HPDE6-E6E7 (cell line): ENCODE data around the gene ZNF229.
A peak's percentile ranks its signal among the peaks of the same experiment; 100 is the strongest.
"Not testable (repeated sequence)": the region's sequence is repeated elsewhere in the genome, so short reads cannot be mapped to it uniquely, and the experiment has no call there.

ENCODE experiments used
- DNase-seq: peaks from one replicate; pipeline ENCODE4 v3.0.0; 2011; ENCODE audit warnings: missing footprints; ENCODE audit errors: extremely low spot score

Gene ZNF229

DNA sequence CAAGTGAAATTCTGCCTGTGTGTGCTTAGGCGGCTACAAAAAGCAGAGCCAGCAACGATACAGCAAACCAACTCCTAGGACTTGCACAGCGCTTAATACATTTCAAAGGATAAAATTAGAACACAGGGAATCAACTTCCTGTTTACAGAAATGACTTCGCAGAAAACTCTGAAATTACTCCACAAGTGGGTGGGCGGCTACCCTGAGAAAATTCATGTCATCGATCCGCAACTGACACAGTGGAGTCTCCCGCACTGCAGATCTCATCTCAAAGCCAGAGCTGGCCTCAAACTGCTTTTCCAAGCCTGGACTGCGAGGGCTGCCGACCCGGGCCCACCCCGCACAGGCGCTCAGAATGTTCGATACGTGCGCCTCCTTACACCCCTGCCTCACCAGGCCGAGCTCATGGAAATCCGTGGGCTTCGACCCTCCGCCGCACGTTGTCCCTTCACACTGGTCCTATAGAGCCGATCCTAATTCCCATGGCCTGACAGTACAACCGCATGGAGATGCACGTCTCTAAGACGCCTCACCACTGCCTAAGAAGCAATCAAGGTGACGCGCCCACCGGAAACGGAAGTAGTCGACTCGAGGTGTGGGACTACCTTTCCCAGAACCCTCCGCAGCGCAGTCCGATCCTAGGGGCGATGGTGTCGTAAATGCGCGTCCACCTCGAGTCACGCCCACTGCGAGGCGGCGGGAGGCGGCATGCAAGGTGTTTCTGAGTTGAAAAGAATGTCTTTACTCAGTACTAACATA, at the start of gene ZNF229:
ZNF229 (minus strand) TSS at position 557 of the 759 bp plus-strand sequence. CDS start 5,625 bp downstream, outside the sequence.
- DNase-seq, result peak; percentile 95

DNA sequence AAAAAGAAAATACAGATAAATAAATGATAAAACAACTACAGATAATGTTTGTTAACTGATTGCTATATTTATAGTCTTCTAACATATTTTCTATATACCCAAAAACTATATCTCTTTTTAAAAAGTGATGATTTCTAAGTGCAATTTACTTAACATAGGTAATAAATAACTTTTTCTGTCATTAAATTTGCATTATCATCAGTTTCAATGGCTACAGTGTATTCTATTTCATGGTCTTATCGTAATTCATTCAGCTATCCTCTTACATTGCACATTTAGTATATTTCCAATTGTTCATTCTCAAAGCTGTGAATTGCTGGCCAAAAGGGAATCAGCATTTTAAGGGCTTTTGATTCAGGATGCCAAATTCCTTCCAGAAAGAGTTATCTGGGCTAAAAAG, 48.4 kb upstream of the ZNF229 start:
- DNase-seq, result no peak

DNA sequence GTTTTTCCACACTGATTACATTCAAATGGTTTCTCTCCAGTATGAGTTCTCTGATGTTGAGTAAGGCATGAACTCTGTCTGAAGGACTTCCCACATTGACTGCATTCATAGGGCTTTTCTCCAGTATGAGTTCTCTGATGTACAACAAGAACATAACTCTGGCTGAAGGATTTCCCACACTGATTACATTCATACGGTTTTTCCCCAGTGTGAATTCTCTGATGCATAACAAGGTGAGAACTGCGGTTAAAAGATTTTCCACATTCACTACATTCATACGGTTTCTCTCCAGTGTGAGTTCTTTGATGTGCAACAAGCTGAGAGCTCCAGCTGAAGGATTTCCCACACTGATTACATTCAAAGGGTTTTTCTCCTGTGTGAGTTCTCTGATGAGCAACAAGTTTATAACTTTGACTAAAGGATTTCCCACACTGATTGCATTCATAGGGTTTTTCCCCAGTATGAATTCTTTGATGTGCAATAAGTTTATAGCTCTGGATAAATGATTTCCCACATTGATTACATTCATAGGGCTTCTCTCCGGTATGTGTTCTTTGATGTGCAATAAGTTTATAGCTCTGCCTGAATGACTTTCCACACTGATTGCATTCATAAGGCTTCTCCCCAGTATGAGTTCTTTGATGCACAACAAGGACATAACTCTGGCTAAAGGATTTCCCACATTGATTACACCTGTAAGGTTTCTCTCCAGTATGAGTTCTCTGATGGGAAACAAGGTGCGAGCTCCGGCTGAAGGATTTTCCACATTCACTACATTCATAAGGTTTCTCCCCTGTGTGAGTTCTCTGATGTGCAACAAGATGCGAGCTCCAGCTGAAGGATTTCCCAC, 28.5 kb upstream of the ZNF229 start:
- no peak for DNase-seq

DNA sequence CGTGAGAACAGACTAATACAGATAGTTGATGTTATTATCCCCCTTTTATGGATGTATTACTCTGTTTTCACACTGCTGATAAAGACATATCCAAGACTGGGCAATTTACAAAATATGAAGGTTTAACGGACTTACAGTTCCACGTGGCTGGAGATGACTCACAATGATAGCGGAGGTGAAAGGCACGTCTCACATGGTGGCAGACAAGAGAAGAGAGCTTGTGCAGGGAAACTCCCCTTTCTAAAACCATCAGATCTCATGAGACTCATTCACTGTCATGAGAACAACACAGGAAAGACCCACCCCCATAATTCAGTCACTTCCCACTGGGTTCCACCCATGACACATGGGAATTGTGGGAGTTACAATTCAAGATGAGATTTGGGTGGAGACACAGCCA, 20.5 kb upstream of the ZNF229 start:
- not testable (repeated sequence) for DNase-seq

DNA sequence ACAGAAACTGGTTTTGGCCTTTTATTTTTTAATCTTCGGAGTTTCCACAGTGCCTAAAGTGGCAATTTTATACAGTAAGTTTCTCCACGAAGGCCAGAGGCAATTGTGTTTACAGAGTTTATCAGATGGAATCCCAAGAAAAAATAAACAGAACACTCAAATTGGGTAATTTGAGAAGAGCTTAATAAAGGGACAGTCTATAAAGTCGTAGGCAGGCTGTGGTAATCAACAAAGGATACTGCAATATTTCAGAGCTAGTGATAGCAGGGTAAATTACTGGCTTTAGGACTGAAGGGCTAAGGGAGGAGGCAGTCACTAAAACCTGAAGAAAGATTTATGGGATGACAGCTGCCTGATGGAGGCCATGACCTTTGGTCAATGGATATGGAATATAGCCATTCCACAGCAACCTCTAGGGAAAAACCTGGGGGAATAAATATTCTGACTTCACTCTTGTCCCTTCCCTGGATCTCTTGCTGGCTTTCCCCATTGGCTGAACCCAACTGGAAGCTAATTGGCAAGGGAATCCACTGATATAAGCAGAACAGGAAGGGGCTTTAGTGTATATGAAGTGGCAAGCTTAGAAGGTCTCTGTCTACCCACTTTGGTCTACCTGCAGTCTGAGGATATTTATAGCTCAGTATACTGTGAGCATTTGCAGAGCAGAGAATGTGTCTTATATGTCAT, 14.5 kb upstream of the ZNF229 start:
- DNase-seq, result not testable (repeated sequence)

DNA sequence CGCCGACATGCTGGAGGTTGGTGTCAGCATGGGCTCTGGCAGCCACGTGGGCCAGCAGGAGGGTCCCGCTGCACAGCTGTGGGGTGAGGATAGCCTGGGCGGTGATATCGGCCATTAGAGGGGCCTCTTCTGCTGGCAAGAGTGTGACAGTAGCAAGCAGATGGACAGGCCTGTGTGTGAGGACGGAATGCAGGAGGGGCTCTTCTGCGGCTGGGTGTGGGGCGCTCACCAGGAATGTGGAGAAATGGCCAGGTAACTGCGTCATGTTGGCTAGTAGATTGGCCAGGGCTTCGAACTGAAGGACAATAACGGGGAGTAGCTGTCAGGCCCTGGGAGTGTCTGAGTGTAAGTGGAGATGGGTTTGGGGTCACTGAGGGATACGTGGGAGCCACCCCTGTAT, 7.7 kb upstream of the ZNF229 start:
- not testable (repeated sequence) for DNase-seq

DNA sequence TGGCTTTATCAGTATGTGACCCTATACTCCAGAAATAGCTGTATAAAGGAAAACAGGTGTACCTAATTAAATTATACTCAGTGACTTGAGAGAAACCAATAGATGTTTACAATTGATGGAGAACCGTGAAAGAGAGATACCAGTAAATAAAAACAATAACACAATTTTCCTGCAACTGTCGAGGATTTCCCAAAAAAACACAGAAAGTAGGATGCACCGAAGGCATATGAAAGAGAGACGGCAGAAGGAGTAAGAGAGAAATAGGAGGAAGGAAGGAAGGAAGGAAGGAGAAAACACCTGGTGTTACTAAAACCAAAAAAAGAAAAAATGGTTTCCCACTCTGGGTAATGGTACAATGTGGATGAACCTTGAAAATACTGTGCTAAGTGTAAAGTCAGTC, 6.8 kb upstream of the ZNF229 start:
- no peak for DNase-seq

DNA sequence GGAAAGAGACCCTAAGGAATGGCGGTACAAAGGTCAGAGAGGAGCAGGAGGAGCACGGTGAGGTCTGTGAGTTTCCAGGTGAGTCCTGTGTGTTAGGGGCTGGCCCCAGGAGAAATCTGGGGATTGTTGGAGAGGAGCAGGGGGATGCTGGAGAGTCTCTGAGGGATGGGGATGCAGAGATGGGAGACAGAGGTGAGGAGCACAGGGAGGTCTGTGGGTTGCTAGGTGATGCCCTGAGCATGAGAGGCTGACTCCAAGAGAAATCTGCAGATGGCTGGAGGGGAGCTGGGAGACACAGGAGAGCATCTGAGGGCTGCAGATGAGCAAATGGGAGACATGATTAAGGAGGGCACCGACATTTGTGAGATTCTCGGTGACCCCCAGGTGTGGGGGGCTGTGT, 4.1 kb upstream of the ZNF229 start:
- no peak for DNase-seq

DNA sequence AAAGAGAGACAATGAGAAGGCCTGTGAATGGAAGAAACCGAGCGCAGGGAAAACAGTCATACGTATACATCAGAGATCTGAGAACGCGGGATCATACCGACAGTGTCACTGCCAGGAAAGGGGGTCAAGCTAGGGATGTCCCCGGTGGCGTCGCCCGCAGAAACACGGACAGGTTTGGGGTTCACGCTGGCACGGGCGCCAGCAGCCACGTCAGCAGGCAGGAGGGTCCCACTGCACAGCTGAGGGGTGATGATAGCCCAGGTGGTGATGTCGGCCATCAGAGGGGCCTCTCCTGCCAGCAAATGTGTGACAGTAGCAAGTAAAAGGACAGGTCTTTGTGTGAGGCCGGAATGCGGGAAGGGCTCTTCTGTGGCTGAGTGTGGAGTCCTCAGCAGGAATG, 3.4 kb upstream of the ZNF229 start:
- no peak for DNase-seq

DNA sequence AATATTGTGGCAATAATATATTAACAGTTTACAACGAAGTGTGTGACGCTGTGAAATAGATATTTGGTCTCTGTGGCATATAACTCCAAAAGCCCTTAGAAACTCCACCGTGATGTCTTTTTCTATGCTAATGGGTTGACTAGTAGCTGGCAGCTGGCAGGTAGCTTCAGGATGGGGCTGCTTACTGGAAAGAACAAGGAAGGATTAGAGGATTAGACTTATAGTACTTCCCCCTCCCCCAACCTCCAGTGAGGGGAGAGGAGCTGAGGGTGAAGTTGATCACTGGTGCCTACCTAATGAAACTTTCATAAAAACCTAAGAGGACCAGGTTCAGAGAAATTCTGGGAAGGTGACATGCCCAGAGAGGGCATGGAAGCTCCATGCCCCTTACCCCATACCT, 9.8 kb downstream of the ZNF229 start:
- DNase-seq, result no peak

DNA sequence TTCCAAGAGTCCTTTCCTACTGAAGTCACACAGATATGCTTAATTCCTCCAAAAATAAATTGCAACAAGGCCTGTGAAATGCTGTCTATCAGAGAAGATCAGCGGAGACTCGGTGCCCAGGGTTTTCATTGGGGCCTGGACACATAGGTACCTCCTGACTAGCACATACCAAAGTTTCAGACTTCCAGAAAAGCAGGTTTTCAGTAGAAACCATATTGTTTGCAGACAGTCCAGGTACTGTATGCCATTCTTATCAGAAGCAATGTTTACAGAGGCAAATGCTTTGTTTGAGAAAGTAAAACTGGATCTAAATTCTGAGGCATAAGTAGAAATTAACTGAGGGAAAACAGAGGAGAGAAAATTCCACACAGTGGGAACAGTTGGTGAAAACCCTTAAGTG, 12.8 kb downstream of the ZNF229 start:
- no peak for DNase-seq

DNA sequence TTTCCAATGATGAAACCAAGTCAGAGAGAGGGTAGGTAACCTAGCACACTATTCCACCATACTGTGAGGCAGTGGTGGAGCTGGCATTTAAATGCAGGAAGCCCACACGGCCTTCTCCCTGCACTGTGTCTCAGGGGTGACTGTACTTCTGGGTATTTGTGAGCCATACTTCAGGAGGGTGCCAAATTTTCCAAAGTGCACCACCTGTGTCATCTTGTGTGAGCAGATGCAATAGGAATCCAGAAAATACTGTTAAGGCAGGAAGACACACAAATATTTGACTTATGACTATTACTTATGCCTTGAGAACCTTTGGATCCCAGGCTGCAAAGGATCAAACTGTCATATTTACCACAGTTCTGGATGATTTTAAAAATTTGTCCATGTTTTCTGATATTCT, 17.3 kb downstream of the ZNF229 start:
- no peak for DNase-seq

DNA sequence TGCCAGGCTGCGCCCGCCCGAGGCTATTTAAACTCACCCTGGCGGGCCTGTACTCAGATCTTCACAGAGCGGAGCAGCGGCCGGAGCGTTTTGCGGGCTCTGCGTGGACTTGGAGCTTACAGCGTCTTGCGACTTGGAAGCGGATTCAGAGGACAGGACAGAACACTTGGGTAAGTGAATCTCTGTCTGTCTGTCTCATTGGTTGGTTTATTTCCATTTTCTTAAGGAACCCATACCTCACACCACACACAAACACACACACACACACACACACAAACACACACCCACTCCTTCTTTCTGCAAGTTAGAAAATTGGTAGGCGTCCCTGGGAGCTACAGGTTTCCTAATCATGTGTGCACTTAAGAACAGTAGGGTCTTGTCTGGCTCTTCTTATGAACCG, 32.7 kb downstream of the ZNF229 start:
- not testable (repeated sequence) for DNase-seq

DNA sequence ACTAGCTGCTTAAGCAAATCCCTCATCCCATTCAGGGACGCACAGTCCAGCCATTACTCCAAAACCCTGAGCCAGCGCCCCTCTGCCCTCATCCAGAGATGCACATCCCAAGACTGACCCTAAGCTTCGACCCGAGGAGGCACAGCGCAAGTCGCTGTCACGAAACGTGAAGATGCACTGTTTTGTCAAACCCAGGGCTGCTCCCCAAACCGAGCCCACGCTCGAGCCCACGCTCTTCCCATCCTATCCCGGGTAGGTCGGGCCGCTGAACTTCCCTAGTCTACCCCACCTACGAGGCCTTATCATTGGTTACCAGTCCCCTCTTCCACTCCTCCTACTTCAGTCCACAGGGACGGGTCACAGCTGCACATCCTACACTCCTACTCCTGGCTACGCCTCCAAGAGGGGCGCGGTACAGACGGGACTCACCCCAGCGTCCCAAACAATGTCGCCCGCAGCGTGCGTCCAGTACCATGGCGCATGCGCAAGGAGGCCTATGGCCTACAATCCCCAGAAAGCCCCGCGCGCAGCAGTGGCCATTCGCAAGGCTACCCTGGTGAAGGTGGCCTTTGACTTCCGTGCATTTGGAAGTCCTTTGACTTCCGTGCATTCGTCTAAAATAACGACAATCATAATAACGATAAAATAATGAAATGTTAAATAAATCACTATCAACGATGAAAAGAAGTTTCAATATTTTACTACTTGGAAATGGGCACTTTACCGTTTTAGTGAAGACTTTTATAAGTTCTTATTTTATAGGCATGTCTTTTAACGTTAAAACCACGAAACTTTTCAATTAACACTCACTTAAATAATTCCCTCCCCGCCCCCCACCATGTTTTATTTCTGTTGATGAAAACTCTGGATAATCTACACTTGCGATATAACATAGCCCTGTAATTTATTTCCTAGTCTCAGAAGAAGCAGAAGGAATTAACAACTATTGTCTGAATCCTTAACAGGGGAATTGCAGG, 46.8 kb downstream of the ZNF229 start, which contains the start of gene ZNF285:
ZNF285 (minus strand) TSS at position 470 of the 977 bp plus-strand sequence. CDS start 4,395 bp downstream, outside the sequence.
- DNase-seq, result peak; percentile 96

DNA sequence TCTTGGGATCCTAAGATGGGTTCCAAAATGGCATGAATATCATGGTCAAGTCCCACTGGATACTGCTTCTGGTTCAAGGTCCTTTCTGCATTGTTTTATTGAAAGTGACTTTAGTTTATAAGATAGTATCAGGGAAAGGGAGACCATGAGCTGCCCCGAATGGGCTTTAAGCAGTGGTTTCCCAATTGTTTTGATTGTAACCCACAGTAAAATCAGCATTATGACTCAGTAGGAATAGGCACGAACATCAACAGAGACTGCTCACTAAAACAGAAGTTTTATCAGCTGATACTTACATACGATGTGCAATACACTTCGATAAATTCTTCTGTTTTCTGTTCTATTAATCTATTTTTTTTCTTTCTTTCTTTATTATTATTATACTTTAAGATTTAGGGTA, 59.0 kb downstream of the ZNF229 start:
- not testable (repeated sequence) for DNase-seq
